Measurements from ENCODE around the gene PFN1. TPM values are rescaled to one million over a fixed set of nuclear protein-coding genes. Genes with fewer than 3 reads are reported as not detected.

PFN1 gene
- total and polyA plus RNA-seq, 2 donors (not counting 3 experiments of a cell fraction or from before 2014, with no cell fraction given): 1,191 to 1,577 TPM

GRCh38 chr17:4997302-4998026, 49.1 kb upstream of the PFN1 start, which contains the start of the genes INCA1 and KIF1C:
TSS of gene INCA1 (minus strand) at chr17:4997522. CDS start at chr17:4994437, 3,085 bp downstream.
TSS of gene KIF1C (plus strand) at chr17:4997950. CDS start at chr17:5000247, 2,297 bp downstream.
- peak within 1 kb of the TSS; percentile 87 for H3K4me2 ChIP-seq (ENCODE audit: insufficient read depth, low read length)
- peak within 1 kb of the TSS; percentile 77 to 95 (median 82) for H3K4me3 ChIP-seq (replicated peaks in 1 of 3; ENCODE audit: insufficient read depth in 1 of 3, low read depth in 1 of 3, low read length in 3 of 3)
- H3K9me3 ChIP-seq (replicated peaks; ENCODE audit: control insufficient read depth, insufficient read depth, low read length): no peaks in the 10 kb centered on the region
- no peaks in the 10 kb centered on the region for H4K20me1 ChIP-seq (replicated peaks; ENCODE audit: control insufficient read depth, extremely low read depth, insufficient read depth, low read length)
- CTCF ChIA-PET: interaction anchor here (0.6 to 4.2 kb wide), 7 partner anchors 9 to 665 kb away, joined by 3 to 21 read pairs (median 6); partner anchors contain the start of genes CAMTA2, RNF167 and SLC25A11
- intact Hi-C loops (cut with micrococcal nuclease): loop anchor here (1.0 to 2.0 kb wide), 2 partner anchors 10 to 57 kb away; partner anchors contain the start of genes CAMTA2, RNF167 and SLC25A11
- peak within 1 kb of the TSS; percentile 73 for H3K27ac ChIP-seq (ENCODE audit: insufficient read depth, low read depth, low read length)
- no peaks in the 10 kb centered on the region for H3K27me3 ChIP-seq (ENCODE audit: control insufficient read depth in 2 of 2, insufficient read depth in 2 of 2, low read length in 2 of 2)
- TF ChIP-seq POLR2AphosphoS5 (IDR thresholded peaks at IDR 0.05; ENCODE audit: insufficient read depth, low read depth, low read length) (peak; percentile 76), EZH2 (IDR thresholded peaks at IDR 0.05; ENCODE audit: borderline replicate concordance, low read depth, low read length, severe bottlenecking) (no peak), GATA2 (IDR thresholded peaks at IDR 0.05; ENCODE audit: insufficient read depth, insufficient read length, low read depth, low read length) (no peak), CTCF (IDR thresholded peaks at IDR 0.05; ENCODE audit: extremely low read depth in 1 of 2, insufficient read depth in 1 of 2, low read depth in 1 of 2, low read length in 2 of 2) (peak in 1 of 2 donors; percentile 13), POLR2A (IDR thresholded peaks at IDR 0.05; ENCODE audit: low read depth, low read length) (peak; percentile 73), MAX (IDR thresholded peaks at IDR 0.05; ENCODE audit: insufficient read depth, insufficient read length) (no peak), JUN (IDR thresholded peaks at IDR 0.05; ENCODE audit: borderline replicate concordance, insufficient read depth, insufficient read length, low read depth) (no peak), MYC (IDR thresholded peaks at IDR 0.05; ENCODE audit: low read depth, low read length) (no peak), FOS (IDR thresholded peaks at IDR 0.05; ENCODE audit: borderline replicate concordance, insufficient read depth, low read length) (no peak)
- H2AFZ ChIP-seq (ENCODE audit: low read depth, low read length): peak within 1 kb of the TSS; percentile 97
- POLR2A ChIA-PET: interaction anchor here (1.0 to 1.1 kb wide), 2 partner anchors 10 to 11 kb away, joined by 4 to 5 read pairs; partner anchors contain the start of gene CAMTA2
- peak; percentile 89 for DNase-seq (ENCODE audit: low read depth, low spot score)
- H3K9me1 ChIP-seq (replicated peaks; ENCODE audit: control insufficient read depth, extremely low read depth, insufficient read depth, low read length): no peaks in the 10 kb centered on the region
- peaks cover 34% of the 10 kb centered on the region for H3K79me2 ChIP-seq (ENCODE audit: control insufficient read depth, insufficient read depth, low read length)
- dilution Hi-C loops (cut with MboI; ENCODE audit: extremely low pct_ligation_motif_present, low sequenced_read_pairs): no loop called here
- peaks cover 19% of the 10 kb centered on the region for H3K4me1 ChIP-seq (ENCODE audit: control insufficient read depth, extremely low read depth, insufficient read depth, low read length)
- peak; percentile 90 for FAIRE-seq
- peaks cover 10 to 21% of the 10 kb centered on the region in 2 experiments for H3K36me3 ChIP-seq (ENCODE audit: control insufficient read depth in 2 of 2, extremely low read depth in 1 of 2, insufficient read depth in 2 of 2, low read length in 2 of 2)
- BruUV-seq (replicated peaks): no TSS peak
- peak within 1 kb of the TSS; percentile 49 for H3K9ac ChIP-seq (replicated peaks; ENCODE audit: extremely low read depth, insufficient read depth, low read length)

Measured in endothelial cell of umbilical vein (primary cell).